Hepatocyte (in vitro differentiated cells): Measurements from ENCODE around the gene PRDM7. TPM values are rescaled to one million over a fixed set of nuclear protein-coding genes. Genes with fewer than 3 reads are reported as not detected.

Experiments used
- DNase-seq: peaks from one replicate; pipeline ENCODE4 v3.0.0-alpha.2; 2016; ENCODE audit warnings: low spot score
- H2AFZ ChIP-seq: fragments of 200-600 bp; sonication (generic); 2 replicates; pipeline ENCODE4 v1.6.0; 2016; ENCODE audit warnings: antibody characterized with exemption, mild to moderate bottlenecking
- H3K27ac ChIP-seq: fragments of 200-600 bp; sonication (generic); 2 replicates; pipeline ENCODE4 v1.5.1; 2016; ENCODE audit warnings: mild to moderate bottlenecking
- H3K27me3 ChIP-seq: fragments of 200-600 bp; sonication (generic); 2 replicates; pipeline ENCODE4 v1.6.1; 2016
- H3K36me3 ChIP-seq: fragments of 200-600 bp; sonication (generic); replicated peaks from 2 replicates; pipeline ENCODE4 v1.5.1; 2016; ENCODE audit warnings: low read depth; ENCODE audit not compliant: insufficient read depth
- H3K4me1 ChIP-seq: fragments of 200-600 bp; sonication (generic); 2 replicates; pipeline ENCODE4 v1.5.1; 2016; ENCODE audit warnings: mild to moderate bottlenecking, moderate library complexity; ENCODE audit not compliant: insufficient read depth
- H3K4me2 ChIP-seq: fragments of 200-600 bp; sonication (generic); 2 replicates; pipeline ENCODE4 v1.6.0; 2016
- H3K4me3 ChIP-seq: fragments of 200-600 bp; sonication (generic); 2 replicates; pipeline ENCODE4 v1.5.1; 2016; ENCODE audit warnings: mild to moderate bottlenecking
- H3K79me2 ChIP-seq: fragments of 200-600 bp; sonication (generic); 2 replicates; pipeline ENCODE4 v1.6.0; 2017; ENCODE audit warnings: mild to moderate bottlenecking
- H3K9me2 ChIP-seq: fragments of 200-600 bp; sonication (generic); replicated peaks from 2 replicates; pipeline ENCODE4 v1.6.0; 2017; ENCODE audit warnings: mild to moderate bottlenecking; ENCODE audit not compliant: insufficient read depth
- H3K9me3 ChIP-seq: fragments of 200-600 bp; sonication (generic); 2 replicates; pipeline ENCODE4 v1.5.1; 2016; ENCODE audit warnings: low read depth, mild to moderate bottlenecking
- H4K20me1 ChIP-seq: fragments of 200-600 bp; sonication (generic); 2 replicates; pipeline ENCODE4 v1.6.0; 2016; ENCODE audit warnings: mild to moderate bottlenecking; ENCODE audit not compliant: insufficient read depth, poor library complexity, severe bottlenecking
- EZH2 ChIP-seq: fragments of 200-600 bp; sonication (generic); IDR thresholded peaks from 2 replicates; pipeline ENCODE4 v1.6.1; 2016; ENCODE audit warnings: antibody characterized with exemption, mild to moderate bottlenecking, borderline replicate concordance
- EZH2phosphoT487 ChIP-seq: fragments of 200-600 bp; sonication (generic); IDR thresholded peaks from one replicate; pipeline ENCODE4 v1.6.1; 2018; ENCODE audit warnings: antibody characterized with exemption, mild to moderate bottlenecking, low read depth, moderate library complexity; ENCODE audit not compliant: unreplicated experiment, severe bottlenecking
- WGBS: methylation state at CpG from one replicate; pipeline ENCODE4 v1.1.6; 2016; ENCODE audit warnings: low lambda C conversion rate; ENCODE audit errors: missing lambda C conversion rate; 5-methylcytosine and 5-hydroxymethylcytosine counted together
- polyA plus RNA-seq: library from polyadenylated mRNA; unstranded; fragments of >200 nt; fragmentation: Nextera tagmentation; extraction: Ambion mirVana; gene quantifications from 2 replicates; pipeline ENCODE4 v1.2.1, GENCODE V29; 2016
- total RNA-seq: library from RNA; depleted of rRNA; stranded (reverse); fragments of >200 nt; gene quantifications from 2 replicates; pipeline ENCODE4 v1.2.3, GENCODE V29; 2014
- TF ChIP-seq, protein P1 (sequence below): fragments of 200-600 bp; sonication (generic); IDR thresholded peaks from 2 replicates; pipeline ENCODE4 v1.5.1; 2016; ENCODE audit warnings: antibody characterized with exemption, mild to moderate bottlenecking; ENCODE audit not compliant: poor library complexity

Gene PRDM7
- total and polyA plus RNA-seq, 2 experiments from 2014 or later, result not detected

DNA sequence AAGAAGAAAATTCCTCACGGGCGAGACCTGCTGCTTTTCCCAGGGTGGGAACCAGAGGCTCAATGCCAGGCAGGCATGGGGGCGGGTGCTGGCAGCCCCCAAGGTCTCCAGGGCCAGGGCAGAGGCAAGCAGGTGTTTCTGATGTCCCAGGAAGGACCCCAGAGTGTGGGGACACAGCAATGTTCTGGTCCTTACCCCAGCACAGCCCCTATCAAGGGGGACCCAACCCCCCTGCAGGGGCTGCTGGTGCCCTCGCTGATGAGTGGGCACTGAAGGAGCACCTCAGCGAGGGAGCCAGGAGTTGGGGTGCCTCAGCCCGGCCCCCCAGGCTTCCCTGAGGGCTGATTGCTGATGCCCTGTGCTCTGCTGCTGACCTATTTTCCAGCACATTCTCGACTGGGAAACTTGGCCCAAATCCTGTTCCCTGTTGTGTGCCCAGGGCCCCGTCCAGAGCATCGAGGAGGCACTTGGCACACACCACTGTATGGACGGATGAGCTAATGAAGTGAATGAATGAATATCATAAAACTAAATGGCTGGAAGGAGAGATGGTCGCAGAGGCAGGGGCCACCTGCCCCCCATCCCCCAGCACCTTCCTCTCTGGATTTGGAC lies 60.7 kb downstream of the PRDM7 start:
- Histone ChIP-seq H3K36me3 (no peaks in the 10 kb centered on the region), H3K27ac (no peak overlapping the region), H3K9me2 (no peaks in the 10 kb centered on the region), H3K79me2 (no peaks in the 10 kb centered on the region), H2AFZ (no peak overlapping the region), H3K27me3 (no peaks in the 10 kb centered on the region), H3K4me1 (peaks cover 9% of the 10 kb centered on the region), H4K20me1 (no peaks in the 10 kb centered on the region), H3K4me2 (no peak overlapping the region), H3K4me3 (no peak overlapping the region), H3K9me3 (no peaks in the 10 kb centered on the region)
- DNase-seq, result no peak
- 93% methylated on average over 11 of the region's 11 CpGs for WGBS
- no peak for TF ChIP-seq EZH2
- TF ChIP-seq EZH2phosphoT487, result no peak
- TF ChIP-seq, protein P1, sequence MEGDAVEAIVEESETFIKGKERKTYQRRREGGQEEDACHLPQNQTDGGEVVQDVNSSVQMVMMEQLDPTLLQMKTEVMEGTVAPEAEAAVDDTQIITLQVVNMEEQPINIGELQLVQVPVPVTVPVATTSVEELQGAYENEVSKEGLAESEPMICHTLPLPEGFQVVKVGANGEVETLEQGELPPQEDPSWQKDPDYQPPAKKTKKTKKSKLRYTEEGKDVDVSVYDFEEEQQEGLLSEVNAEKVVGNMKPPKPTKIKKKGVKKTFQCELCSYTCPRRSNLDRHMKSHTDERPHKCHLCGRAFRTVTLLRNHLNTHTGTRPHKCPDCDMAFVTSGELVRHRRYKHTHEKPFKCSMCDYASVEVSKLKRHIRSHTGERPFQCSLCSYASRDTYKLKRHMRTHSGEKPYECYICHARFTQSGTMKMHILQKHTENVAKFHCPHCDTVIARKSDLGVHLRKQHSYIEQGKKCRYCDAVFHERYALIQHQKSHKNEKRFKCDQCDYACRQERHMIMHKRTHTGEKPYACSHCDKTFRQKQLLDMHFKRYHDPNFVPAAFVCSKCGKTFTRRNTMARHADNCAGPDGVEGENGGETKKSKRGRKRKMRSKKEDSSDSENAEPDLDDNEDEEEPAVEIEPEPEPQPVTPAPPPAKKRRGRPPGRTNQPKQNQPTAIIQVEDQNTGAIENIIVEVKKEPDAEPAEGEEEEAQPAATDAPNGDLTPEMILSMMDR, result no peak

DNA sequence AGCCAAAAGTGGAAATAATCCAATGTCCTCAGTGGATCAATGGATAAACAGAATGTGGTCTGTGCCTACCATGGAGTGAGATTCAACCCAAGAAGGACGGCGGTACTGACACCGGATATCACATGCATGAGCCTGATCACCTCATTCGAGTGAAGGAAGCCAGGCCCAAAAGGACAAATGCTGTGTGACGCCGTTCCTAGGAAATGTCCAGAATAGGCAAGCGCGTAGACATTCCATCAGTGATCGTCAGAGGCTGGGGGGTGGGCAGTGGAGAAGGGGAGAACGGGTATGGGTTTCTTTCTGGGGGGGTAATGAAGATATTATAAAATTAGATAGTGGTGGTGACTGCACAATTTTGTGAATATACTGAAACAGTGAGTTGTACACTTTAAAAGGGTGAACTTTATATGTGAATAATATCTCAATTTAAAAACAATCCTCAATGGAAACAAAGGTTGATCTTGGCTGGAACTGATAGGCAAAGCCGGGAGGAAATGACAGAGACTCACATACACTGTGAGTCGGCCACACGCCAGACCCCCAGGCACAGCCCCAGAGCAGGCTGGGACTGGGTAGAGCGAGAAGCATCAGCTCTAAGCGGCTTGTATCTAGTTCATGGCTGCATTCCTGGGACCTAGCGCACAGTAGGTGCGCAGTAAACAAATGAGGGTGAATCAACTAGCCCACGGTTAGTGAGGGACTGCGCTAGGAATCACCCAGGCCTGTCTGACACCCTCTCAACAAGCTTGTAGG lies 61.4 kb downstream of the PRDM7 start:
- H3K4me3 ChIP-seq, result no peak overlapping the region
- DNase-seq, result no peak
- no peak overlapping the region for H2AFZ ChIP-seq
- 92% methylated on average over 19 of the region's 19 CpGs for WGBS
- TF ChIP-seq EZH2 (no peak), EZH2phosphoT487 (no peak)
- TF ChIP-seq, protein P1, result no peak
- H3K36me3 ChIP-seq, result no peaks in the 10 kb centered on the region
- no peaks in the 10 kb centered on the region for H4K20me1 ChIP-seq
- no peaks in the 10 kb centered on the region for H3K9me2 ChIP-seq
- no peaks in the 10 kb centered on the region for H3K79me2 ChIP-seq
- H3K4me2 ChIP-seq, result no peak overlapping the region
- H3K9me3 ChIP-seq, result no peaks in the 10 kb centered on the region
- H3K4me1 ChIP-seq, result peaks cover 9% of the 10 kb centered on the region
- no peak overlapping the region for H3K27ac ChIP-seq
- H3K27me3 ChIP-seq, result no peaks in the 10 kb centered on the region

DNA sequence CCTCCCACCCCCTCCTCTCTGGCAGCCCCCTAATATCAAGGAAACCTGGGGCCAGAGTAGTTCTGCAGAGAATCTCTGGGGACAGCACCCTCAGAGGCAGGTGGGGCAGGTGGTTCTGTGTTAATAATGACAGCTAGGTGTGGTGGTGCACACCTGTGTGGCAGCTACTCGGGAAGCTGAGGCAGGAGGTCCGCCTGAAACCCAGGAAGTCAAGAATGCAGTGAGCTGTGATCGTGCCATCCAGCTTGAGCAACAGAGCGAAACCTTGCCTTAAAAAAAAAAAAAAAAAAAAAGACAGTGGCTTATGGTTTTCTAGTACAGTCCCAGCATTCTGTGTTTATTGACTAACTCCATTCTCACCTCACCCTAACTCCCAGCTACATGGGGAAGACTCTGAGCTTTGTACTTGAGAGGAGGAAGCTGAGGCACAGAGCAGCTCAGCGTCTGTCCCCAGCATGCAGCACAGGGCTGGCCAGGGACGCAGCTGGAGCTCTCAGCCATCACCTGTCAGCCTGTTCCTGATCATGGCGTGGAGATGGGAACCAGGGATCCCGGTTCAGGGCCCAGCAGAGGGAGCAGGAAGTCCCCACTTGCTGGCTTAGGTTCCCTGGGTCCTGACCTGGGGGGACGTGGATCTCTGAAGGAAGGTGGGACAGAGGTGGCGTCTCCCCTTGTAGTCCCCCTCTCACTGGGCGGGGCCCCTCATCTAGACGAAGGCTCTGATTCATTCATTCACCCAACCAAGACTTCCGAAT lies 64.0 kb downstream of the PRDM7 start:
- Histone ChIP-seq H2AFZ (no peak overlapping the region), H3K27ac (no peak overlapping the region), H3K79me2 (no peaks in the 10 kb centered on the region), H3K36me3 (no peaks in the 10 kb centered on the region), H3K27me3 (no peaks in the 10 kb centered on the region), H3K4me3 (no peak overlapping the region), H3K9me3 (no peaks in the 10 kb centered on the region), H3K9me2 (no peaks in the 10 kb centered on the region), H4K20me1 (no peaks in the 10 kb centered on the region), H3K4me2 (no peak overlapping the region), H3K4me1 (no peaks in the 10 kb centered on the region)
- no peak for DNase-seq
- TF ChIP-seq EZH2phosphoT487 (no peak), EZH2 (no peak)
- TF ChIP-seq, protein P1, result no peak
- WGBS, result 82% methylated on average over 13 of the region's 13 CpGs
